Colonic mucosa (tissue), 4 donors: ENCODE results near the gene TNFRSF6B. TPM values are rescaled to one million over a fixed set of nuclear protein-coding genes. Genes with fewer than 3 reads are reported as not detected.
A peak's percentile ranks its signal among the peaks of the same experiment; 100 is the strongest.
"Not testable (repeated sequence)": the region's sequence is repeated elsewhere in the genome, so short reads cannot be mapped to it uniquely, and the experiment has no call there.

Source experiments
- DNase-seq: peaks from one replicate; pipeline ENCODE4 v3.0.0-alpha.2; 2020
- H3K27ac ChIP-seq: fragments of 200-600 bp; one replicate; pipeline ENCODE4 v1.8.0; 2021
- H3K27me3 ChIP-seq: fragments of 200-600 bp; one replicate; pipeline ENCODE4 v1.8.0; 2021
- H3K36me3 ChIP-seq: fragments of 200-600 bp; one replicate; pipeline ENCODE4 v1.8.0; 2021
- H3K4me1 ChIP-seq: fragments of 200-600 bp; one replicate; pipeline ENCODE4 v1.8.0; 2021; ENCODE audit warnings: mild to moderate bottlenecking
- H3K4me3 ChIP-seq: fragments of 200-600 bp; one replicate; pipeline ENCODE4 v1.8.0; 2021
- H3K9ac ChIP-seq, 2 donors: one replicate each; pipeline ENCODE4 v1.7.0; 2013; ENCODE audit warnings: control low read depth in 2 of 2, low read depth in 2 of 2, low read length in 2 of 2
- H3K9me3 ChIP-seq: fragments of 200-600 bp; one replicate; pipeline ENCODE4 v1.8.0; 2021
- CTCF ChIP-seq: fragments of 200-600 bp; IDR thresholded peaks from one replicate; pipeline ENCODE4 v1.8.0; 2022; ENCODE audit warnings: antibody characterized with exemption, mild to moderate bottlenecking
- intact Hi-C: fragments of 100-400 bp; cut with DNase I; formaldehyde crosslinking; loops from one replicate; pipeline ENCODE4 v1.14.1; 2022
- total RNA-seq, 2 donors: library from RNA; stranded (reverse); fragmentation: NEBNext Ultra II Directional in 1 of 2; extraction: Animal tissue kit (Norgen Biotek cat#: 25700) in 1 of 2; gene quantifications; one replicate each; pipeline ENCODE4 v1.2.1, GENCODE V29; 2021
- donor health status: healthy.
- donor health status: DM: no; HTN: no; CAD: no.
- donor health status: DM: no; HTN: no; CAD: no.

Gene TNFRSF6B
- 1 to 10 TPM in 1 of 2 donors, not detected in 1; 7.5 TPM for total RNA-seq

GRCh38 chr20:63696628-63697356 is at the start of gene TNFRSF6B:
Gene TNFRSF6B, plus strand, starts transcription at chr20:63696652. Its CDS starts 116 bp downstream, at chr20:63696768.
- no peaks in the 10 kb centered on the region for H3K9me3 ChIP-seq
- peaks cover 32% of the 10 kb centered on the region for H3K4me1 ChIP-seq
- no peak for TF ChIP-seq CTCF
- H3K36me3 ChIP-seq: no peaks in the 10 kb centered on the region
- H3K27ac ChIP-seq: peak within 1 kb of the TSS; percentile 60
- H3K4me3 ChIP-seq: peak within 1 kb of the TSS; percentile 42
- no peak for DNase-seq
- peak within 1 kb of the TSS; percentile 33 to 34 for H3K9ac ChIP-seq
- intact Hi-C loops: no loop called here
- no peaks in the 10 kb centered on the region for H3K27me3 ChIP-seq

GRCh38 chr20:63648190-63648589 is 48.3 kb upstream of the TNFRSF6B start:
- peaks cover 19% of the 10 kb centered on the region for H3K27me3 ChIP-seq
- no peaks in the 10 kb centered on the region for H3K9me3 ChIP-seq
- no peak overlapping the region for H3K9ac ChIP-seq
- intact Hi-C loops: no loop called here
- H3K36me3 ChIP-seq: no peaks in the 10 kb centered on the region
- no peak overlapping the region for H3K4me3 ChIP-seq
- TF ChIP-seq CTCF: no peak
- no peak overlapping the region for H3K27ac ChIP-seq
- no peaks in the 10 kb centered on the region for H3K4me1 ChIP-seq
- no peak for DNase-seq

- Histone ChIP-seq H3K9ac (no peak overlapping the region), H3K9me3 (no peaks in the 10 kb centered on the region), H3K4me1 (no peaks in the 10 kb centered on the region), H3K4me3 (no peak overlapping the region), H3K36me3 (no peaks in the 10 kb centered on the region), H3K27me3 (peaks cover 19% of the 10 kb centered on the region), H3K27ac (no peak overlapping the region)
- no peak for TF ChIP-seq CTCF
- intact Hi-C loops: no loop called here
- no peak for DNase-seq
Measured at GRCh38 chr20:63648895-63649589, 47.4 kb upstream of the TNFRSF6B start.

GRCh38 chr20:63650486-63650885 is 46.0 kb upstream of the TNFRSF6B start:
- H3K4me3 ChIP-seq, H3K36me3 ChIP-seq, H3K4me1 ChIP-seq, H3K9ac ChIP-seq, H3K27ac ChIP-seq, intact Hi-C loops, H3K9me3 ChIP-seq, DNase-seq: not testable (repeated sequence)
- peaks cover 19% of the 10 kb centered on the region for H3K27me3 ChIP-seq

GRCh38 chr20:63651942-63652191 is 44.6 kb upstream of the TNFRSF6B start:
- Histone ChIP-seq H3K36me3 (no peaks in the 10 kb centered on the region), H3K4me3 (peak overlapping the region; percentile 50), H3K27ac (no peak overlapping the region), H3K27me3 (peaks cover 19% of the 10 kb centered on the region), H3K4me1 (no peaks in the 10 kb centered on the region), H3K9me3 (no peaks in the 10 kb centered on the region), H3K9ac (peak overlapping the region in 1 of 2 donors; percentile 37)
- no peak for TF ChIP-seq CTCF
- intact Hi-C loops: no loop called here
- DNase-seq: no peak
